Karpas-422 (cell line): Measurements from ENCODE around the gene PRDM13. TPM values are rescaled to one million over a fixed set of nuclear protein-coding genes. Genes with fewer than 3 reads are reported as not detected.
"Not testable (repeated sequence)": the region's sequence is repeated elsewhere in the genome, so short reads cannot be mapped to it uniquely, and the experiment has no call there.

Experiments used
- DNase-seq: peaks from one replicate; pipeline ENCODE4 v3.0.0-alpha.2; 2015
- H2AFZ ChIP-seq: fragments of 200-600 bp; sonication (generic); 2 replicates; pipeline ENCODE4 v1.6.1; 2014; ENCODE audit warnings: antibody characterized with exemption, low read length, mixed read lengths
- H3K27ac ChIP-seq: fragments of 200-600 bp; sonication (generic); 2 replicates; pipeline ENCODE4 v1.5.1; 2014; ENCODE audit warnings: mild to moderate bottlenecking, low read length, moderate library complexity
- H3K27me3 ChIP-seq: fragments of 200-600 bp; sonication (generic); 2 replicates; pipeline ENCODE4 v1.6.1; 2014; ENCODE audit warnings: low read length, mixed read lengths
- H3K36me3 ChIP-seq: fragments of 200-600 bp; sonication (generic); 2 replicates; pipeline ENCODE4 v1.6.1; 2014; ENCODE audit warnings: low read length, mixed read lengths; ENCODE audit not compliant: insufficient read depth
- H3K4me1 ChIP-seq: fragments of 200-600 bp; sonication (generic); 2 replicates; pipeline ENCODE4 v1.6.1; 2014; ENCODE audit warnings: mild to moderate bottlenecking, low read length, mixed read lengths
- H3K4me2 ChIP-seq: fragments of 200-600 bp; sonication (generic); 2 replicates; pipeline ENCODE4 v1.6.1; 2014; ENCODE audit warnings: low read length, low read depth, mild to moderate bottlenecking; ENCODE audit not compliant: poor library complexity, severe bottlenecking
- H3K4me3 ChIP-seq: fragments of 200-600 bp; sonication (generic); 2 replicates; pipeline ENCODE4 v1.5.1; 2014; ENCODE audit warnings: mild to moderate bottlenecking, antibody characterized with exemption, low read length, mixed read lengths
- H3K79me2 ChIP-seq: fragments of 200-600 bp; sonication (generic); 2 replicates; pipeline ENCODE4 v1.6.1; 2014; ENCODE audit warnings: mild to moderate bottlenecking, low read length, mixed read lengths
- H3K9ac ChIP-seq: fragments of 200-600 bp; sonication (generic); 2 replicates; pipeline ENCODE4 v1.6.0; 2014; ENCODE audit warnings: low read length
- H3K9me2 ChIP-seq: fragments of 200-600 bp; sonication (generic), shearing (Covaris generic); replicated peaks from 2 replicates; pipeline ENCODE4 v1.6.0; 2014; ENCODE audit warnings: mild to moderate bottlenecking, low read length, moderate library complexity; ENCODE audit not compliant: insufficient read depth
- H3K9me3 ChIP-seq: fragments of 300-700, 200-600 bp; sonication (generic); 2 replicates; pipeline ENCODE4 v1.6.1; 2014; ENCODE audit warnings: low read length, mixed read lengths
- H4K20me1 ChIP-seq: fragments of 200-600 bp; sonication (generic); 2 replicates; pipeline ENCODE4 v1.6.1; 2014; ENCODE audit warnings: mild to moderate bottlenecking, antibody characterized with exemption, low read length, low read depth; ENCODE audit not compliant: insufficient read depth
- total RNA-seq: library from RNA; depleted of rRNA; stranded (reverse); fragments of >200 nt; shearing (Covaris generic); gene quantifications from 2 replicates; pipeline ENCODE4 v1.2.3, GENCODE V29; 2014; ENCODE audit warnings: low replicate concordance

The PRDM13 gene
- total RNA-seq, 1 experiment from 2014 or later: not detected

- H3K27ac ChIP-seq, H3K4me1 ChIP-seq, H3K9ac ChIP-seq, H3K79me2 ChIP-seq, H3K27me3 ChIP-seq, H3K4me2 ChIP-seq, H3K9me2 ChIP-seq, DNase-seq, H4K20me1 ChIP-seq, H3K9me3 ChIP-seq, H3K4me3 ChIP-seq, H3K36me3 ChIP-seq, H2AFZ ChIP-seq: not testable (repeated sequence)
Observed at GRCh38 chr6:99638358-99638757, 31.7 kb downstream of the PRDM13 start.

GRCh38 chr6:99641270-99641669 is 34.6 kb downstream of the PRDM13 start:
- Histone ChIP-seq H3K79me2 (no peaks in the 10 kb centered on the region), H3K4me1 (no peaks in the 10 kb centered on the region), H3K27ac (no peak overlapping the region), H3K4me3 (no peak overlapping the region), H4K20me1 (no peaks in the 10 kb centered on the region), H3K9ac (no peak overlapping the region), H3K4me2 (no peak overlapping the region), H3K9me2 (no peaks in the 10 kb centered on the region), H3K9me3 (no peaks in the 10 kb centered on the region), H3K27me3 (no peaks in the 10 kb centered on the region), H2AFZ (no peak overlapping the region), H3K36me3 (no peaks in the 10 kb centered on the region)
- no peak for DNase-seq

- H3K9me3 ChIP-seq: no peaks in the 10 kb centered on the region
- H3K4me3 ChIP-seq: no peak overlapping the region
- H2AFZ ChIP-seq: no peak overlapping the region
Observed at GRCh38 chr6:99645986-99646385, 39.4 kb downstream of the PRDM13 start.

GRCh38 chr6:99650091-99650571 is 43.5 kb downstream of the PRDM13 start:
- H2AFZ ChIP-seq, H3K9ac ChIP-seq, H3K4me3 ChIP-seq, DNase-seq, H3K36me3 ChIP-seq, H4K20me1 ChIP-seq, H3K4me2 ChIP-seq, H3K27me3 ChIP-seq, H3K4me1 ChIP-seq, H3K79me2 ChIP-seq, H3K27ac ChIP-seq, H3K9me3 ChIP-seq, H3K9me2 ChIP-seq: not testable (repeated sequence)

More at GRCh38 chr6:99645986-99646385, 39.4 kb downstream of the PRDM13 start:
- H3K9me2 ChIP-seq: no peaks in the 10 kb centered on the region
- H3K4me2 ChIP-seq: no peak overlapping the region
- no peaks in the 10 kb centered on the region for H3K36me3 ChIP-seq
- no peaks in the 10 kb centered on the region for H3K4me1 ChIP-seq
- no peak overlapping the region for H3K9ac ChIP-seq
- H3K79me2 ChIP-seq: no peaks in the 10 kb centered on the region
- H4K20me1 ChIP-seq: no peaks in the 10 kb centered on the region
- no peak for DNase-seq
- H3K27ac ChIP-seq: no peak overlapping the region
- H3K27me3 ChIP-seq: no peaks in the 10 kb centered on the region

- Histone ChIP-seq H3K27me3 (no peaks in the 10 kb centered on the region), H3K36me3 (no peaks in the 10 kb centered on the region), H3K9me3 (no peaks in the 10 kb centered on the region), H3K4me3 (no peak overlapping the region), H3K9ac (no peak overlapping the region), H3K9me2 (no peaks in the 10 kb centered on the region), H3K79me2 (no peaks in the 10 kb centered on the region), H4K20me1 (no peaks in the 10 kb centered on the region), H3K27ac (no peak overlapping the region), H2AFZ (no peak overlapping the region), H3K4me1 (no peaks in the 10 kb centered on the region), H3K4me2 (no peak overlapping the region)
- DNase-seq: no peak
Observed at GRCh38 chr6:99660206-99660605, 53.6 kb downstream of the PRDM13 start.

GRCh38 chr6:99661870-99662269 is 55.2 kb downstream of the PRDM13 start:
- no peak overlapping the region for H3K4me2 ChIP-seq
- no peak overlapping the region for H3K9ac ChIP-seq
- H3K27ac ChIP-seq: no peak overlapping the region
- no peak overlapping the region for H2AFZ ChIP-seq
- no peaks in the 10 kb centered on the region for H3K27me3 ChIP-seq
- no peaks in the 10 kb centered on the region for H3K4me1 ChIP-seq
- no peaks in the 10 kb centered on the region for H3K9me3 ChIP-seq
- H4K20me1 ChIP-seq: no peaks in the 10 kb centered on the region
- no peaks in the 10 kb centered on the region for H3K79me2 ChIP-seq
- H3K4me3 ChIP-seq: no peak overlapping the region
- H3K36me3 ChIP-seq: no peaks in the 10 kb centered on the region
- no peaks in the 10 kb centered on the region for H3K9me2 ChIP-seq
- no peak for DNase-seq

GRCh38 chr6:99662616-99663015 is 56.0 kb downstream of the PRDM13 start:
- Histone ChIP-seq H3K9ac (no peak overlapping the region), H3K9me2 (no peaks in the 10 kb centered on the region), H3K79me2 (no peaks in the 10 kb centered on the region), H3K27me3 (no peaks in the 10 kb centered on the region), H3K4me2 (no peak overlapping the region), H3K27ac (no peak overlapping the region), H3K36me3 (no peaks in the 10 kb centered on the region), H4K20me1 (no peaks in the 10 kb centered on the region), H3K4me3 (no peak overlapping the region), H3K4me1 (no peaks in the 10 kb centered on the region), H3K9me3 (no peaks in the 10 kb centered on the region), H2AFZ (no peak overlapping the region)
- no peak for DNase-seq
